Pancreas (tissue), 10 donors: ENCODE measurements around the gene MYLK4. TPM values are rescaled to one million over a fixed set of nuclear protein-coding genes. Genes with fewer than 3 reads are reported as not detected.

Experiments
- ATAC-seq, 4 donors: fragments of 200-7000 bp; cut with Tn5 transposase; one replicate each; pipeline versions ENCODE4 v1.8.0 to v1.9.1; 2020; ENCODE audit warnings: mild to moderate bottlenecking in 4 of 4, moderate library complexity in 4 of 4
- DNase-seq, 6 donors: peaks; one replicate each; pipeline ENCODE4 v3.0.0-alpha.2; 2020
- FAIRE-seq: peaks from 2 replicates; lab custom pipeline; 2012; peaks lifted over from hg19 to GRCh38; lab: Jason Lieb, UNC
- H3K27ac ChIP-seq, 4 donors: fragments of 200-600 bp; sonication (generic); 1 replicate in 3 of 4; 2 replicates in 1 of 4; pipeline versions ENCODE4 v1.5.0 to v1.8.0; 2020
- H3K27me3 ChIP-seq, 4 donors: fragments of 200-600 bp; one replicate each; pipeline ENCODE4 v1.8.0; 2021
- H3K36me3 ChIP-seq, 3 donors: fragments of 200-600 bp; sonication (generic) in 1 of 3; one replicate each; pipeline versions ENCODE4 v1.5.0 to v1.8.0; 2020 to 2021
- H3K4me1 ChIP-seq, 3 donors: fragments of 200-600 bp; one replicate each; pipeline ENCODE4 v1.8.0; 2021
- H3K4me3 ChIP-seq, 4 donors: fragments of 200-600 bp; sonication (generic) in 2 of 4; one replicate each; pipeline versions ENCODE4 v1.5.0 to v1.8.0; 2020 to 2021
- H3K9me3 ChIP-seq, 4 donors: fragments of 200-600 bp; one replicate each; pipeline ENCODE4 v1.8.0; 2021
- CTCF ChIP-seq, 4 donors: fragments of 200-600 bp; sonication (generic) in 3 of 4; IDR thresholded peaks; one replicate each; pipeline versions ENCODE4 v1.5.0 to v1.8.0; 2021; ENCODE audit warnings: antibody characterized with exemption in 4 of 4
- WGBS, 2 donors: extraction: QIAGEN DNeasy Blood & Tissue Kit; methylation state at CpG; one replicate each; pipeline ENCODE4 v1.1.7; 2013; 5-methylcytosine and 5-hydroxymethylcytosine counted together
- intact Hi-C, 3 donors: fragments of 100-400 bp; cut with DNase I; formaldehyde crosslinking; loops; one replicate each; pipeline versions ENCODE4 v1.11.1 to v1.14.2; 2022
- polyA plus RNA-seq, 2 donors: library from polyadenylated mRNA; stranded (reverse); fragments of 200-250 nt; gene quantifications; one replicate each; pipeline ENCODE4 v1.2.3, GENCODE V29; 2013
- total RNA-seq, 6 donors: library from RNA; stranded (reverse); fragmentation: NEBNext Ultra II Directional in 4 of 6; extraction: Animal tissue kit (Norgen Biotek cat#: 25700) in 4 of 6; gene quantifications; one replicate each; pipeline versions ENCODE4 v1.2.1 to v1.2.4, GENCODE V29; 2021 to 2023
- donor health status: healthy with polysubstance abuse.
- donor health status: DM: no; HTN: no; CAD: no; lungs with moderate emphysema.
- donor health status: DM: no; HTN: no; CAD: no.
- donor health status: control.
- donor health status: control.
- donor health status: Bipolar disorder and iron deficiency.
- donor health status: DM: yes; HTN: yes; CAD: no.
- donor health status: DM: no; HTN: no; CAD: no.
- donor health status: DM: no; HTN: no; CAD: no.
- donor health status: DM: yes; HTN: yes; CAD: no.

The MYLK4 gene
- total and polyA plus RNA-seq, 8 donors: 0.27 to 1.0 (median 0.41) TPM

DNA sequence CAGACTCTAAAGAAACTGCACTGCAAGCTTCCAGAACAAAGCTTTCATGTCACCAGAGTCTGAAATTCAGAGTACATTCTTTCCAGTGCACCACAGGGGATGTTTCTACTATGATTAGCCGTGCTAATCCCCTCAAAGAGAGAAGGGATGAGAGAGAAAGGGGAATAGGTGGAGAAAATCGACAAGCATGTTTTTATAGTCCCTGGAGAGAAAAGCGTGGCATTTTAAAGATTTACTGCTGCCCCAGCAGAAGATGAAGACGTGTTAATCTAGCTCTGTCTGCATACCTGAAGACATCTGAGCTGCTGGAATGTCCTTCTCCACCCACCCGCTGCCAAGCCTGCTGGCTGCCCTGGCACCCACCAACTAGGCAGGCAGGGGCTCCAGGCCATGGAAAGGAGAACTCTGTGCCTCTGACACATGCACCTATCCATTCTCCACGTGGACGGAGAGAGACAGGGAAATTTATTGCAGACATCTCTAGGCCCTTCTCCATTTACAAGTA, 4.1 kb downstream of the MYLK4 start:
- H3K4me1 ChIP-seq: peaks cover 7 to 24% (median 22%) of the 10 kb centered on the region in 3 donors
- no peak for FAIRE-seq

GRCh38 chr6:2745246-2745645, 5.5 kb downstream of the MYLK4 start:
- FAIRE-seq (no peak), DNase-seq (no peak), ATAC-seq (no peak)
- no peak overlapping the region for H3K27ac ChIP-seq
- TF ChIP-seq CTCF (IDR thresholded peaks at IDR 0.05): no peak
- H3K4me1 ChIP-seq: peaks cover 7 to 23% (median 21%) of the 10 kb centered on the region in 3 donors
- H3K4me3 ChIP-seq: no peak overlapping the region
- intact Hi-C loops: no loop called here
- H3K9me3 ChIP-seq: no peaks in the 10 kb centered on the region
- no peaks in the 10 kb centered on the region for H3K36me3 ChIP-seq
- 79 to 87% methylated on average over 4 of the region's 4 CpGs for WGBS, 2 donors
- H3K27me3 ChIP-seq: no peaks in the 10 kb centered on the region

More for the DNA sequence above, 4.1 kb downstream of the MYLK4 start:
- H3K9me3 ChIP-seq: no peaks in the 10 kb centered on the region
- H3K27ac ChIP-seq: no peak overlapping the region
- 72 to 77% methylated on average over 7 of the region's 7 CpGs for WGBS, 2 donors
- no peak for TF ChIP-seq CTCF (IDR thresholded peaks at IDR 0.05)
- intact Hi-C loops: no loop called here
- no peaks in the 10 kb centered on the region for H3K36me3 ChIP-seq
- no peak overlapping the region for H3K4me3 ChIP-seq
- DNase-seq: no peak
- H3K27me3 ChIP-seq: no peaks in the 10 kb centered on the region
- no peak for ATAC-seq

GRCh38 chr6:2744778-2745177, 5.9 kb downstream of the MYLK4 start:
- Histone ChIP-seq H3K9me3 (no peaks in the 10 kb centered on the region), H3K4me1 (peaks cover 7 to 20% (median 17%) of the 10 kb centered on the region in 3 donors), H3K27ac (peak overlapping the region; percentile 33 to 74 (median 59)), H3K4me3 (no peak overlapping the region), H3K27me3 (no peaks in the 10 kb centered on the region), H3K36me3 (no peaks in the 10 kb centered on the region)
- WGBS, 2 donors: 86 to 90% methylated on average over 8 of the region's 8 CpGs
- ATAC-seq: no peak
- intact Hi-C loops: no loop called here
- no peak for DNase-seq
- no peak for FAIRE-seq
- no peak for TF ChIP-seq CTCF (IDR thresholded peaks at IDR 0.05)

DNA sequence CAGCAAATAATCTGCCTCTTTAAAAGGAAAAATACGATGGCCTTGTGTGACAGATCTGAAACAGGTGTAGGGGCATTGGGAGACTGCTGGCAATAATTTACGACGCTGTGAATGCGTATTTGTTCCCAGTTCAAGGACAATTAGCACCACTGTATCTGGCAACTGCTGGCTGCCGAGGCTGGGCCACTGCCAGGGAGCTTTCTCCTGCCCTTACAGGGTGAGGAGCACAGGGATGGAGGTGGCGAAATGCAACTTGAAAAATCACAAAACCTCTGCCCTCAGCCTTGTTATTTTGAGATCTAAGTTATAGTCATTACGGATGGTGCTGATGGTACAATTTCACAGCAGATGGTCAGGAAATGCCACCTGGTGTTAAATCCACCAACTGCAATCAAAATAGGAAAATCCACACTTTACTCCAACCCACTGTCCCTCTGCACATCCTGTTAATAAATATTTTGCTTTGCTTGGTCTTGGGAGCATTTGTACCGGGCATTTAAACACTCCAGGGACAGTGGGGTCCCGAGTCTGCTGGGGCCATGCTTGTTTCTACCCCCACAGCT, 6.4 kb downstream of the MYLK4 start:
- no peaks in the 10 kb centered on the region for H3K27me3 ChIP-seq
- peak overlapping the region in 1 of 4 donors; percentile 17 for H3K4me3 ChIP-seq
- intact Hi-C loops: no loop called here
- no peaks in the 10 kb centered on the region for H3K9me3 ChIP-seq
- peak; percentile 81 to 91 (median 86) for ATAC-seq
- WGBS, 2 donors: 15% methylated on average over 9 of the region's 9 CpGs
- no peak for FAIRE-seq
- H3K36me3 ChIP-seq: no peaks in the 10 kb centered on the region
- peak in 2 of 4 donors; percentile 9 to 11 for TF ChIP-seq CTCF (IDR thresholded peaks at IDR 0.05)
- peak overlapping the region; percentile 44 to 74 (median 64) for H3K27ac ChIP-seq
- peak; percentile 68 to 91 (median 79) for DNase-seq
- peaks cover 7 to 20% (median 17%) of the 10 kb centered on the region in 3 donors for H3K4me1 ChIP-seq
